GM19193 (cell line): ENCODE data around the gene NRXN3.

Experiments used
- POLR2A ChIP-seq: IDR thresholded peaks from 4 replicates; pipeline ENCODE4 v1.6.1; 2011; ENCODE audit not compliant: insufficient read depth, insufficient read length; ENCODE audit errors: extremely low read depth

The NRXN3 gene

DNA sequence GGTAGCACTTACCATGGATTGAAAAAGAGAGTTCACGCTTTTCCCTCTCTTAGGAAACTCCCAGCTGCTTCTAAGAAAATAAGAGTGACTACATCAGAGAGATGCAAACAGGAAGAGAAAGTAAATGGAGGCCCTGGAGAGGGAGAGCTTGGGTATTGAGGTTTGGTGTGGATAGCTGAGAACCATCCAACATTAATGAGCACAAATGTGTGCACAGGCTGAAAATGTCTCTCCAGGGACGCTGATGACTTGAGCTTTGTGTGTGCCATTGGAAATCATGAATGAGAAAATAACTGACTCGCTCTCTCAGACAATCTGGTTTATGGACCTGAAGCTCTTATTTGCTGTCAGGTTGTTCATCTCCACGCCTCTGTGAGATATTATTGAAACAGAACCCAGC is 318.8 kb downstream of the NRXN3 start:
- no peak for TF ChIP-seq POLR2A

DNA sequence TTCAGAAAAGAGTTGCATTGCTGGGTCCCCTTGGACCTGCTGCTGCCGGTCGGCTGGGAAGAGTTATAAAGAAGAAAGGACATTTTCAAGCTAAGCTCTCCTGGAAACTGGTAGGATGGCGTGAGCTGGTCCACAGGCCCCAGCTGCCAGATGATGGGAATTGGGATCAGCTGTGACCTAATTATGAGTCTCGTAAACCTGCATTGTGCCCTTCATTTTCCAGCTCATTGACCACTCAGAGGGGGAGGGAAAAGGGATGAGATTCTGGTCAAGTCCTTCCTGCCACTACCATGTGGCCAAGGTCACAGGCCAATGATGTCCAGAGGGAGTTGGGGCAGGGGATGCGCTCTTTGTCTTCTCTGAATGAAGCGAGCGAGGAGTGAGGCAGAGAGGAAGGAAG is 320.9 kb downstream of the NRXN3 start:
- no peak for TF ChIP-seq POLR2A

DNA sequence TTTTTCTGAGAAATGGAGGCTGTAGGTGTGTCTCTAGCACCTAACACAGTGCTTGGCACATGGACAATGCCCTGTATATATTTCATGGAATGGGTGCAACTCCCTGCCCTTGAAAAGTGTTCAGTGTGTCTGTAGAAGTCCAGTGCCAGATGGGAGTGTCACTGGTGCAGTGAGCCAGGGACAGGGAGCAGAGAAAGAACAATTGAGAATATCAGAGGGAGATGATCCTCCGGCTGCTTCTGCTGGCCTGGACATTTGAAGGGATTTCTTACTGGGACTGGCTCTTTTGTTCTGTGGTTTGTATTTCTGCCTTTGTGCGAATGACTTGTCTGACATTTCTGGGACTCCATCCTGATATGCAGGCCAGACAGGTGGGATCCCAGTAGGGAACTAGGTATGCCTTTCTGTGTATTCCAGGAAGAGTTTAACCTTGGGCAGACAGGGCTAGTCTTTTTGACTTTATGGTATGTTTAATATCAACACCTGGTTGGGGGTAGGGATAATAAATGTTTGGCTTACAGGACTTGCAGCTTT is 328.0 kb downstream of the NRXN3 start:
- TF ChIP-seq POLR2A, result no peak

DNA sequence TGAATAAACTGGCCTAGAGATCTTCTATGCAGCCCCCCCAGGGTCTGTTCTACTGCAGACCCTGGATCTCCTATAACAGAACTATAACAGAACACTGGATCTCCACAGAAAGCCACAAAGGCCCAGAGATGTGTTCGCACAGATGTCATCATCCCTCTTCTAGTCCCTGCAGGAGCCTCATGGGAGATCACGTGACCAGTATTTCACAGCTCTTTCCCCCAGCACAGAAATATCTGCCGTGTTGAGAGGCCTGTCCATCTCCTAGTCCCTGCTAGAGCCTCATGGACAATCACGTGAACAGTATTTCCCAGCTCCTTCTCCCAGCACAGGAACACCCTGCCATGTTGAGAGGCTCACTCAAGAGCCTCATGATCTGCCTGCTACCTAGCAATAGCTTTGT is 331.7 kb downstream of the NRXN3 start:
- no peak for TF ChIP-seq POLR2A

DNA sequence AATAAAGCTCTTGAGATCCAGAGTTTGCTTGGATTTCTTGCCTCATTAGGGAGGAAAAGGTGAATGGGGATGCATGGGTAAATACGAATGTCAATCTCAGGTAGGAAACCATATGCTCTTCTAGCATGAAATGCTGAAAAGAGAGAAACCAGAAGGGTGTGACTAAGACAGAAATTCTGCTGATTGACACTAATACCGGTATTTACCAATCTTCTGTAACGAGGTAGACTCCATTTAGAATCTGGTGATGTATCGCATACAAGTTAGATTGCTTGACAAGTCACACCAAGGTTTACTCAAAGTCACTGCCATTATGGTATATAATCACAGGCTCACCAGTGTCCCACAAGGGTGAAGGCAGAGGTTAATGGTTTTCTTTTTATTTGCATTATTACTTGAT is 337.9 kb downstream of the NRXN3 start:
- TF ChIP-seq POLR2A, result no peak

DNA sequence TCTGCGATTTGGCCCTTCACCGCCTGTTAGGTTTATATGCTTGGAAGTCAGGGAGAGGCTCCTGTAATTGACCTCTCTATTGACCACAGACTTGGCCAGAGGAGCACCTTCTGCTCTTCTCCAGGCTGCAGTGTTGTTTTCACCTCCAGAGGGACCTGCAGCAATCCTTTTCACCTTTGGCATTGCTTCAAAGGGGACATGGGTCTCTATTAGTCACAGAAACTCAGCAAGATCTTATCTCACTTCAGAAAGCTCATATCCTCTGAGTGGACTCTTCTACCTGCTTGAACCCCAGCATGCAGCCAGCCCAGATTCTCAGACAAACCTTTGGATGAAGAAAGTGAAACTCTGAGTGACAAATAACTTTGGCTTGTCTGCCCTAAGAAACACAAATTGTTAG is 339.3 kb downstream of the NRXN3 start:
- no peak for TF ChIP-seq POLR2A

DNA sequence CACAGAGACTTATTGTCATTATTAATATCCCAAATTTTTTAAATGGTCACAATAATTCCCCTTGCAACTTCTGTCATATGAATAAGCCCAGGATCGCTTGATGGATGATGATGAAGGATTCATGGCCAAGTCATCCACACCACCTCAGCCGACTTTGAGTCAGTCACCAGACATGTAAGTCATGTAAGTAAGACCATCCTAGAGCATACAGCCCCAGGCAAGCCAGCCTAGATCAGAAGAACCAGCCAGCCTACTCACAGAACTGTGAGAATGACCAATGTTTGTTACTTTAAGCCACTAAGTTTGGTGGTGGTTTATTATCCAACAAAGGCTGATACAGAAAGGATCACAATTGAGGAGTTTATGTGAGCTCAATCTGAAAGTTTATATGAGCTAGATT is 341.8 kb downstream of the NRXN3 start:
- TF ChIP-seq POLR2A, result no peak

DNA sequence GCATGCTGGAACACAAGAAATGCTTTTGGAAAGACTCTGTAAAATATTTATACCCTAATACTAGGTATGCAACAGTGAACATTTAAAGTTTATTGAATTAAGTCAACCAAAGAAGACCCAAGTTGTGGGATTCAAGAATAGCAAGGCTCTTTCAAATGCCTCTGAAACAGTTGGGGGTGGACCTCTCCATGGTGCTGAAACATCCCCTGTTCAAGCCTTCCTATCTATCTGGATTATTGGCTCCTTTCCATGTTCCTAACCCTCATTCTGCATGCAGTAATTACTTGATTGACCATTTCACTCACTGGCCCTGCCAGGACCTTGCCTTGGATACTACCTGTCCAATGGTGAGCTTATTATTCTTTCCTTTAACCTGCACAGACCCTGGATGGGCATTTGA is 349.7 kb downstream of the NRXN3 start:
- no peak for TF ChIP-seq POLR2A

DNA sequence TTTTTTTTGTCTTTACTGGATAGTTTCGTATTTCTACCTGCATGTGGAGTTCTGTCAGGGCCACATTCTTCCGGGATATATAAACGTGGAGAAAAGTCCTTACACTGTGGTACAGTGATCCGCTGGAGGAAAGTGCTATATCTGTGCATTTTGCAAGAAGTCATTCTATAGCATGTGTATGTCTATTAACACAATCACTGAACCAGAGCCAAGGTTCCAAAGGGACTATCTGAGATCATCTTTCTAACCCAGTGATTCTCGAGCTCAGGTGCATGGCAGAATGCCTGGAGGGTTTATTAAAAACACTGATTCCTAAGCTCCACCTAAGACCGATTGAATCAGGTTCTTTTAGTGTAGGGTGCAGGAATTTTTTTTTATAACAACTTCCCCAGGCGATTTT is 354.0 kb downstream of the NRXN3 start:
- TF ChIP-seq POLR2A, result no peak

DNA sequence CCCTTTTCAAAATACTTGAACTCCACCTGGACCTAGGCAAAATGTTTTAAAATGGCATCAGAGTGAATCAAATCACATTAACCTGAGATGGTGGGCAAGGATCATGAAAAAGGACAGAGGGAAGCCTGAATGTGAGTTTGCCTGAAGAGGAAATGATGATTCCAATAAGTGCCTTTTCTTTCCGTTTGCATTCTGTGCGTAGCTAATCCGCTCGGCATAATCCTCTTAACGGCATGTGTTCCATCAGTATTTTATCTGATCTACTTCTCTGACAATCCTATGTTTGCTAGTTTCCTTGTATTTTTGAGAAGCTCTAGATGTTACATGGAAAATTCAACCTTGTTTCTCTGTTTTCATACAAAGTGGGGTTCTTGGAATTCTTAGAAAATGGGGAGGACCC is 354.6 kb downstream of the NRXN3 start:
- no peak for TF ChIP-seq POLR2A

DNA sequence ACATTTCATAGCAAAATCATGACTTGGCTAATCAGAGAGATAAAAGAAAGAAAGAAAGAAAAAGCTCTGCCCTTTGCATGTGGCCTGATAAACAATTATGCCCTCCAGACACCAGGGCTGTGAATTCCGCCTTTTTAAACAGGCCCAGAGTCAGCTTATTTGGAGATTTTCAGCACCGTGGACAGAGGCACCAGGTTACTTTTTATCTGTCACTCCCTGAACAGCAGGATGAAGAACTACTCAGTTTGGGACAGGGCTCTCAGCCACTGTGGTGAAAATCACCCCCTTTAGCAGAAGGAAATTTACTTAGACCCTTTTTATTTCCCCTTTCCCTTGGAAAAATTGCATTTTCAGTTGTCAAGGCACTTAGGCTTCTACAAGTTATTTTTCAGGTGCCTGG is 359.9 kb downstream of the NRXN3 start:
- TF ChIP-seq POLR2A, result no peak

DNA sequence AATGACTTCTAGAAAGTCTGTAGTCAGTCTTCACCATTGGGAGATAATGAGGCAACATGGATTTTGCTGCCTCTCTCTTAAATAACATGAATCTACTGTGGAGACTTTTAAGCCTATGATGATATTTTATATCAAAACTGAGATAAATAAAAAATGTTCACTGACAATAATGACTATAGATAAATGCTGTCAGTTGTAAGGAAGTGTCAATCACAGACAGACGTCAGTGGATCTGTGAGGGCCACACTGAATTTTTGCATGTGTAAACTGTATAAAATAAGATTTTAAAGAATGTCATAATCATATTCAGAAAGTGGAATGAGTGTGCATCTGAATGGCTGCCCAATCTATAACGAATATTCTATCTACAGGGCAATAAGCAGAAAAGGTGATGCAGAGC is 364.0 kb downstream of the NRXN3 start:
- no peak for TF ChIP-seq POLR2A

DNA sequence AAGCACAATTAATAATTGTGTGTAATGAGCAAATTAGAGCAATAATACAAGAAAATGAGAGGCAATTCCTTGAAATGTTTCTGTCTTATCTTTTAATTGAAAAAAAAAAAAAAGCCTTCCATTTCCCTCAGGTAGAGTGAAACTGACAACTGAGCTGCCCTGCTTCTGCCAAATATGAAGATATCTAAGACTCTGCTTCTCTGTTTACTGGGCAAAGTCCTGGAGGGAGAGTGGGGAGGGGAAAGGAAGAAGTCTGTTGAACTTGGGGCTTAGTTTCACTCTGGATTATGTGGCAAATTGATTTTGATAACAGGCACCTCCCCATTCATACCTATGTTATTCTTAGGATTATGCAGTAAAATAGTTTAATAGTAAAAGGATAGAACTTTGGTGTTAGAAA is 364.9 kb downstream of the NRXN3 start:
- no peak for TF ChIP-seq POLR2A

DNA sequence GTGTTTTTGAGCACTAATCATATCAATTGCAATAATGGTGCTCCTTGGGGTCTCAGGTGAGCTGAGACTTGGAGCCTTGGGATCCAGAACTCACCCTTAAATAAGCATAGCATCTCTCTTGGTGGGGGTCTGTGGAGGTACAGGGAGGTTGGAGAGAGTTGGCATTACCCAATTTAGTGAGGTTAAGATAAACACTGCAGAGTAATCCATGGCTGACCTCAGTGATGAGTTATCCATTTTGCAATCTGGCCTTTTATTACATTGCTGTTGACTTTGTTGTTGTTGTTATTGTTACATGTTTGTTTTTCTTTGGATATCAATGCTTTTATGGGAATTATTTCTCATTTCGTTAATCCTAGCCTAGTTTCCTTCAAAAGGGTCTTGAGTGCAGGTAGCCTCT is 373.3 kb downstream of the NRXN3 start:
- TF ChIP-seq POLR2A, result no peak

DNA sequence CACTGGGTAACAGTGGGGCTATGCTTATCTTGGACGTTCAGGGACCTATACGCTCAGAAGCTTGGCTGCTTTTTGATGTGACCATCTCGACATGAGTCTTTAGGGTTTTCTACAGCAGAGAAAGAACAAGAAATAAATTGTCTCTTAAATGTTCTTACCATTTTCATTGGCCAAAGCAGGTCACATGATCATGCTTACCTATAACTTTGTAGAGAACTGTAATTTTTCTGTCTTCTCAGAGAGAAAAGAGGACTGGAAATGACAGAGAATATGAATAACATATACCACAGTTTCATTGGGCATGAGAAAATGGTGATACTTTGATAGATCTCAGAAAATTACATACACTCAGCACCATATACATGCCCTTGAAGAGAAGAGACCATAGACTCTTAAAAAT is 390.9 kb downstream of the NRXN3 start:
- TF ChIP-seq POLR2A, result no peak

DNA sequence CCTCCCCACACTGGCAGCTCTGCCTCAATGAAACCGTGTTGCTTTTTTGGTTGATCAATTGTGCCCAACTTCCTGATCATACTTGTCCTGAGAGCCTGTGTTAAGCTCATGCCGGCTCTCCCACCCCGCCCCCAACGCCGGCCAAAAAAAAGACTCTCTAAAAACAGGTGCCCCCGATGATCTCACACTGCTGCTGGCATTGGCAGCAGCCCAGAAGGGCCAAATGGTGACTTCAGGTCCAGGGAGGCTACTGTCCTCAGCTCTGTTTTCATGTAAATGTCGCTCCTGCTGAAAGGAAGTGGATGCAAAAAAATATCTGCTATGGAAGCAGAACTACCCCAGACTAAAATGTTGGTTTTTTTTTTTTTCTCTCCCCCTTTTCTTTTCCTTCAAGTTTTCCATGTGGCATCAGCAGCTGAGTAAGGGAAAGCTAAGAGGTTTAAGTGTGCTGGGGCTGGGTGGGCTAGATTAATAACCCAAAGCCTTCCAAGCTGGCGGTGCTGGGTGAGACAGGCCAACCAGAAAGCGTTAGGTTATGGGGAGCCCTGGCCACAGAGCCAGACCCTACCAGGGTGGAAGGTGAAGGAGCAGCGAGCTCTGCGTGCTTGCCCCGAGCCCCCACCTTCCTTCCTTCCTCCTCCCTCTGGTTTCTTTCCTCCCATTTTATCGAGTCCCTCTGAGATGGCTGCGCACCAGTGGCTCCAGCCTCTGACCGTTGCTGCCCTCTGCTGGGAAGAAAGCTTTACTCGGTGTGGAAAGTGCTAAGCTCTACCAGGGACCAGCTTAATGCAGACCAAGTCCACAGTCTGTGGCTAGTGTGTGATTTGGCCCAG is 396.1 kb downstream of the NRXN3 start:
- TF ChIP-seq POLR2A, result no peak

DNA sequence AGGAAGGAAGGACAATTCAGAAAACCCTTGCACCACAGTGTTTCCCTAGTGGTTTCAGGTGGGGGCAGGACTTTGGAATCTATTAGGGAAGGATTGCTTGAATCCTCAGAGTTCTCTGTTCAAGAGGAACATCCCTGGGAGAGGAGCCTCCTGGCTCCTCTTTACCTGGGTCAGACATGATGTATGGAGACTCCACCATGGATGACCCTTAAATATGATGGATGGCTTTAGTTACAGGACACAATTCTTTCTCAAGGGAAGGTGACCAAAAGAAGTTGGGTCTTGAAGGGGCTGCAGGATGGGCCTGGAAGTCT is 396.6 kb downstream of the NRXN3 start:
- no peak for TF ChIP-seq POLR2A
